COLO668 (cell line): ENCODE measurements around the gene ZNF778.
A peak's percentile ranks its signal among the peaks of the same experiment; 100 is the strongest.
"Not testable (repeated sequence)": the region's sequence is repeated elsewhere in the genome, so short reads cannot be mapped to it uniquely, and the experiment has no call there.

ENCODE experiments used
- DNase-seq: peaks from one replicate; lab custom pipeline; 2025; ENCODE audit not compliant: unreplicated experiment; lab: John Stamatoyannopoulos, UW

ZNF778 gene

DNA sequence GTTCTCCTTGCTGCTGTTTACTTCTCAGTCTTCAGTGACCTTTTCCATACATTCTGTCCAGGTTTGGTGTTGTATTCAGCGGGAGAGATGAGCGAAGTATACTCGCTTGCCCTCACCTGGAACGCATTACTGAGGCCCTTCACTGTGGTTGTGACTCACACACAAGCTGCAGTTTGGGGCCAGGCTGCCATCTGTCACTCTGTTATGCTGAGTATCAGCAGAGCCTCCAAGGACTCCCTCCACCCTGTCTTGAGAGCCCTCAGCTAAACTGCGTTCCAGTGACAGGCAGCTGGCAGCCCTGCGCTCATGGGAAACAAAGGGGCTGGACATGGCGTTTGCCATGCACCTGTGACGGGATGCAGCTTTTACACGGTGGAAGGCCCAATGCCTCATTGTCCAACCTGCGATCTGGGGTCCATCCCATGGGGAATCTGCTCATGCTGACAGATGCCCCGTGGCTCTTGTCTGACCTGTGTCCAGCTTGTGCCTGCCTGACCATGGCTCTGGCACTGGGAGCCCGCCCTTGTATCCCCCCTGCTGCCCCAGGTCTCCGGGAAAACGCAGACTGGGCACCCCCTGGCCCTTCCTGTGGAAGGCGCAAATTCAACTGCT is 6.5 kb upstream of the ZNF778 start:
- peak; percentile 57 for DNase-seq

DNA sequence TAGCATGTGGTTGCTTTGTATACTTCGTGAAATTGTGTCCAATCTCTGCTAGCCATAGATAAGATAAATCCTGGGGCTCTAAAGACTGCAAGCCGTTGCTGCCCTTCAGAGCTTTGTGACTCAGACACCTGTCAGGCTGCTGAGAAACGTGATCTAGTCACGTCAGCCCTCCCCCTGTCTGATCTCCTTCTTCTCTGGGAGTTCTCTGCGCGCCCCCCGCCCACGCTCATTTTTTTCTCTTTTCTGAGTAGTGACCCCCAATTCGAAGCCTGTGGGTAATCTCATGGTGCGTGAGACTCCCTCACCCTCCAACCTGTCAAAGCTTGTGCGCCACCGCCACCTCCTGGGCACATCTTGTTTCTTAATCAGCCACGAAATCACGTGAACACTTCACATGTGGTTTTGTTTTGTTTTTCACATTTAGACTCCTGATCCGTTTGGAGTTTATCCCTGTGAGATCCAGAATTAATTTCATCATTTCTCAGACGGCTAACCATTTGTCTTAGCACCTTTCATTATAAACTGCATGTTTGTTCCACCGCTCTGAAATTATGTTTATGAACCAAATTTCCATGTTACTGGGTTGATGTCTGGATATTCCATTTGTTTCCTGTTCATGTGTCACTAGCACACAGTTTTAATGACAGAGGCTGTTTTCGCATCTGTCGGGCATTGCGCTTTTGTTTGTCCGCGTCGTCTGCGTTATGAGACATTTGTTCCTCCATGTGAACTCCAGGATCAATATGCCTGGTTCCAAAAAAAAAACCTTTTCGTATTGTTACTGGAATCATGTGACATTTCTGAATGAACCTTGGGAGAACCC is 977 bp upstream of the ZNF778 start:
- DNase-seq = peak; percentile 79

- DNase-seq = no peak
Measured at GRCh38 chr16:89217138-89217387, 440 bp upstream of the ZNF778 start.

DNA sequence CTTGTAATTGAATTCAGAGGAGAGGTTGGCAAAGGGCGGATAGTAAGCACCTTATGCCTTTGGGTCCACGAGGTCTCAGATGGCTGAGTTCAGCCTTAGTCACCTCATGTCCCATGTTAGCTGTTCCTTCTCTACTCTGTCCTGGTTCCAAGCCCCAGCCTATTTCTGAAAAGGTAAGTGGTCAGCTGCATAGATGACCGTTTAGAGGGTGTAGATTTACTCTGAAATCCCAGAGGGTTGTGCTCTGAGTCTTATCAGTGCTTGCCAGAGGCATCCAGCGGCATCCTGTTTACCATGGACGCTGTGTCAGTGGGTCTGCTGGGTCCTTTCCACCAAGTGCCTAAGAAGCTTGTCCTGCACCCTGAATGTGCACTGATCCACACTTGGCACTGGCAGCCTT is 1.9 kb downstream of the ZNF778 start:
- DNase-seq = no peak

DNA sequence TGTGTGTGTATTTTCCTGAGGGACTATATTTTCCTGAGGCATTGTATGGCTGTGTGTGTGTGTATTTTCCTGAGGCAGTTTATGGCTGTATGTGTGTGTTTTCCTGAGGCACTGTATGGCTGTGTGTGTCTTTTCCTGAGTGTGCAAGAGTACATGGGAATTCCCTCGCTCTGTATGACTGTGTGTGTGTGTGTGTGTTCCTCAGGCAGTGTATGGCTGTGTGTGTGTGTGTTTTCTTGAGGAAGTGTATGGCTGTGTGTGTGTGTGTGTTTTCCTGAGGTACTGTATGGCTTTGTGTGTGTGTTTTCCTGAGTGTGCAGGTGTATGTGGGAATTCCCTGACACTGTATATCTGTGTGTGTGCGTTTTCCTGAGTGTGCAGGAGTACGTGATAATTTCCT is 4.1 kb downstream of the ZNF778 start:
- DNase-seq = no peak

- DNase-seq = no peak
Measured at GRCh38 chr16:89222931-89223330, 5.4 kb downstream of the ZNF778 start.

- no peak for DNase-seq
Measured at GRCh38 chr16:89224665-89225064, 7.2 kb downstream of the ZNF778 start.

DNA sequence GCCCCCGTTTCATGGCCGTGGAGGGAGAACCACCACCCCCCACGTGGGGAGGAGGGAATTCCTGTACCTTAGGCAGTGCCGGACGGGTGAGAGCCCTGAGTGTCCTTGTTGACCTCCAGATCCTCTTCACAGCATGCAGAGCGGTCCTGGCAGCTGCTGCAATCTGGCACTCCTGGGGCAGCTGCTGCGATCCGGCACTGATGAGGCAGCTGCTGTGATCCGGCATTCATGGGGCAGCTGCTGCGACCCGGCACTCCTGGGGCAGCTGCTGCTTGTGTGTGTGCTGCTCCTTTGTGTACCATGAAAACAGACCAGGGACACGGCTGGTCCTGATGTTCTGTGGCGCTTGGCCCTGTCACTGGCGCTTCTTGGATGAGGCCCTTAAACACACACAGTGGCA is 12.8 kb downstream of the ZNF778 start:
- peak; percentile 90 for DNase-seq

- no peak for DNase-seq
Measured at GRCh38 chr16:89232107-89232506, 14.6 kb downstream of the ZNF778 start.

GRCh38 chr16:89233678-89234490 is 16.4 kb downstream of the ZNF778 start:
- DNase-seq = no peak

GRCh38 chr16:89237733-89238132 is 20.2 kb downstream of the ZNF778 start:
- DNase-seq = no peak

DNA sequence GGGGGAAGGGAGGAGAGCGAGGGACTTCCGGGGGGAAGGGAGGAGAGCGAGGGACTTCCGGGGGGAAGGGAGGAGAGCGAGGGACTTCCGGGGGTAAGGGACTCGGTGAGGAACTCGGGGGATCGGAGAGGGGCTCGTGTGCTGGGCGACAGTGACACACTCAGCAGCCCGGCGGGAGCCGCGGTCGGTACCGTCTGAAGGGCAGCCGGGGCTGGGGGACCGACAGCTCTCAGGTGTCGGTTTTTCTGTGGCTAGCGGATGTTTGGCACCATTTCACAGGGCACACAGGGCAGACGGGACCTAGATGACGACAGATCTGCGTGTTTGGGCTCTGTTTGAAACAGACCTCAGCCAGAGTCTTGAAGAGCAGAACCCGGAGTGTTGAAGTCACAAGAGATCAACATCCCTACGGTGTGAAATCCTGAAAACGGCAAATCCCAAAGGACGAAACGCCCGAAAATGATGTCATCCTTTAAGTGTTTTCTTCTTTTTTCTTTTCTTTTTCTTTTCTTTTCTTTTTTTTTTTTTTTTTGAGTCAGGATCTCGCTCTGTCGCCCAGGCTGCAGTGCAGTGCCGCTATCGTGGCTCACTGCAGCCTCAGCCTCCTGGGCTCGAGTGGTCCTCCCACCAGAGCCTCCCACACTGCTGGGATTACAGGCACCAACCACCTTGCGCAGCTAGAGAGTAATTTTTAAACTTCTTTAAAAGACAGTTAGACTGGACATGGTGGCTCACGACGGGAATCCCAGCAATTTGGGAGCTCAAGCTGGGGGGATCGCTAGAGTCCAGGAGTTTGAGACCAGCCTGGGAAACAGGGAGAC is 23.9 kb downstream of the ZNF778 start:
- peak; percentile 61 for DNase-seq

DNA sequence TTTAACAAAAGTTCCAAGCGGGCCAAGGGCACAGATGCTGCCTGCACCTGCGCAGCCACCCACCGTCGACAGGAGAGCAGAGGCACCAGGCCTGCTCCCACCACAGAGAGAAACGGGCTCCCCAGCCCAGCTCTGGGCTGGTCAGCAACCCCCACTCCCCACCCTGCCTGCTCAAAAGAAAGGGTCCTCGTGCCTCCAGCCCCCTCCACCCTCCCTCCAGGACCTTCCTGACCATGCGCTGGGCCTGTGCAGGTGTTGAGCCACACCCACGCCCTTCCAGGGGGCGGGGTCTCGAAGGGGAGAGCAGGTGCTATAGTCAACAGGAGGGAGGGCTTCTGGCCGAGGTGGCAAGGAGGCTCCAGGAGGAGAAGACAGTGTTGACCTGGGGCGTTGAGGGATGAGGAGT is 25.3 kb downstream of the ZNF778 start:
- peak; percentile 53 for DNase-seq

DNA sequence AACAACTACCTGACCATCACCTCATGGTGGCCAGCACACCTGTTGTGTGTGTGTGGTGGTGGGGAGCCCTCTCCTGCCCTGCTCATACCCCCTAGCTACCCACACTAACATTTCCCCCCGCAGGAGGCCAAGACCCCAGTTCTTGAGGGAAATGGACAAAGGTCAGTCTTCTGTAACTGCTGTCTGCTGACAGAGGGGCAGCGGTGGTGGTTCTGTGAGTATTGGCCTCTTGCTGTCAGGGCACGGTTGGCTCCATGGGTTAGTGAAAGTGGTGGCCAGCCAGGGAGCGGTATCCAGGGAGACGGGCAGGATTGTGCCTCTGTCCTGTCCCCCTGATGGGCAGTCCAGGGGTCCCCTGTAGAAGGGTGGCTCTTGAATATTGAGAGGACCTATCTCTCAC is 26.2 kb downstream of the ZNF778 start:
- DNase-seq = no peak

- DNase-seq = not testable (repeated sequence)
Measured at GRCh38 chr16:89244264-89244663, 26.8 kb downstream of the ZNF778 start.

- no peak for DNase-seq
Measured at GRCh38 chr16:89244754-89245153, 27.3 kb downstream of the ZNF778 start.

- DNase-seq = peak; percentile 54
Measured at GRCh38 chr16:89246383-89246902, 28.9 kb downstream of the ZNF778 start.

- peak; percentile 93 for DNase-seq
Measured at GRCh38 chr16:89246903-89247733, 29.6 kb downstream of the ZNF778 start.

GRCh38 chr16:89247734-89248075 is 30.2 kb downstream of the ZNF778 start:
- not testable (repeated sequence) for DNase-seq
